ENCODE measurements around the gene RNF224. TPM values are rescaled to one million over a fixed set of nuclear protein-coding genes. Genes with fewer than 3 reads are reported as not detected.

RNF224 gene
- total RNA-seq, 1 experiment from 2014 or later, result 0.30 TPM

DNA sequence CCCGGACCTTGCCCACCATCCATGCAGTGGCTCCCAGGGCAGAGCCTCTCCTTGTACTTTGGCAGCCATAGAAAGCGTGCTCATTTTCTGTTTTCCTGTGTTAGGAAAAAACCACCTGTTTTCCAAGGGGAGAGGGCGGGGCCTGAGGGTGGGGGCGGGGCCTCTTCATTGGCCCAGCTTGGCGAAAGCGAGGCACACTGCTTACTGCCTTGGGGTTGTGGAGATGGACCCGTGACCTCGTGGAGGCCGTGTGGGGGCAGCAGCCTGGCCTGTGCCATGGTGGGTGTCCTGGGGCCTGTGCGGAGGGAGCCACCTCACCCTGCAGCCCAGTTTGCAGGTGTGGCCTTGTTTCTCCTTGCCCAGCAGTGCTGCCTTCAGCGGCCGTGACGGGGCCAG, 45.8 kb downstream of the RNF224 start:
- intact Hi-C loops (cut with micrococcal nuclease), result no loop called here
- Histone ChIP-seq H4K20me1 (ENCODE audit: insufficient read depth) (no peaks in the 10 kb centered on the region), H3K4me3 (replicated peaks in 1 of 2; ENCODE audit: low read depth in 1 of 2, low read length in 2 of 2) (no peak overlapping the region), H3K79me2 (ENCODE audit: insufficient read depth, low read length) (peaks cover 5% of the 10 kb centered on the region), H2AFZ (ENCODE audit: low read depth, low read length, poor library complexity, severe bottlenecking) (no peak overlapping the region), H3K9ac (ENCODE audit: low read length) (no peak overlapping the region), H3K9me2 (ENCODE audit: insufficient read depth) (no peaks in the 10 kb centered on the region), H3K9me3 (ENCODE audit: control insufficient read depth in 1 of 2, insufficient read depth in 1 of 2, low read depth in 1 of 2, low read length in 2 of 2) (no peaks in the 10 kb centered on the region), H3K36me3 (ENCODE audit: control insufficient read depth in 1 of 2, insufficient read depth in 2 of 2, low read length in 2 of 2) (peaks cover 8 to 20% of the 10 kb centered on the region in 2 experiments; a peak in 3 of 4 replicates), H3K4me1 (ENCODE audit: control insufficient read depth in 1 of 2, insufficient read depth in 2 of 2, low read length in 2 of 2) (peaks cover 31 to 38% of the 10 kb centered on the region in 2 experiments), H3K4me2 (ENCODE audit: low read length) (no peak overlapping the region), H3K27ac (ENCODE audit: low read depth, low read length) (no peak overlapping the region; the same call in 1 of the 2 replicates), H3K27me3 (ENCODE audit: insufficient read depth, low read length) (no peaks in the 10 kb centered on the region)
- DNase-seq (ENCODE audit: low read depth, low spot score) (no peak), ATAC-seq (no peak)
- ChIA-PET CTCF (interaction anchor here (1.2 kb wide), 1 partner anchor 14 kb away, joined by 3 read pairs; no protein-coding TSS in a partner anchor), POLR2A (interaction anchor here (0.7 kb wide), 1 partner anchor 206 kb away, joined by 4 read pairs; no protein-coding TSS in a partner anchor), RAD21 (ENCODE audit: low non-redundant PET in 1 of 2, low total read pairs in 2 of 2, uncharacterized antibody in 2 of 2, unreplicated experiment in 2 of 2) (no interaction called here)
- no peak for TF ChIP-seq POLR2AphosphoS5 (IDR thresholded peaks at IDR 0.05; ENCODE audit: low read depth, low read length)
- TF ChIP-seq, protein P1, sequence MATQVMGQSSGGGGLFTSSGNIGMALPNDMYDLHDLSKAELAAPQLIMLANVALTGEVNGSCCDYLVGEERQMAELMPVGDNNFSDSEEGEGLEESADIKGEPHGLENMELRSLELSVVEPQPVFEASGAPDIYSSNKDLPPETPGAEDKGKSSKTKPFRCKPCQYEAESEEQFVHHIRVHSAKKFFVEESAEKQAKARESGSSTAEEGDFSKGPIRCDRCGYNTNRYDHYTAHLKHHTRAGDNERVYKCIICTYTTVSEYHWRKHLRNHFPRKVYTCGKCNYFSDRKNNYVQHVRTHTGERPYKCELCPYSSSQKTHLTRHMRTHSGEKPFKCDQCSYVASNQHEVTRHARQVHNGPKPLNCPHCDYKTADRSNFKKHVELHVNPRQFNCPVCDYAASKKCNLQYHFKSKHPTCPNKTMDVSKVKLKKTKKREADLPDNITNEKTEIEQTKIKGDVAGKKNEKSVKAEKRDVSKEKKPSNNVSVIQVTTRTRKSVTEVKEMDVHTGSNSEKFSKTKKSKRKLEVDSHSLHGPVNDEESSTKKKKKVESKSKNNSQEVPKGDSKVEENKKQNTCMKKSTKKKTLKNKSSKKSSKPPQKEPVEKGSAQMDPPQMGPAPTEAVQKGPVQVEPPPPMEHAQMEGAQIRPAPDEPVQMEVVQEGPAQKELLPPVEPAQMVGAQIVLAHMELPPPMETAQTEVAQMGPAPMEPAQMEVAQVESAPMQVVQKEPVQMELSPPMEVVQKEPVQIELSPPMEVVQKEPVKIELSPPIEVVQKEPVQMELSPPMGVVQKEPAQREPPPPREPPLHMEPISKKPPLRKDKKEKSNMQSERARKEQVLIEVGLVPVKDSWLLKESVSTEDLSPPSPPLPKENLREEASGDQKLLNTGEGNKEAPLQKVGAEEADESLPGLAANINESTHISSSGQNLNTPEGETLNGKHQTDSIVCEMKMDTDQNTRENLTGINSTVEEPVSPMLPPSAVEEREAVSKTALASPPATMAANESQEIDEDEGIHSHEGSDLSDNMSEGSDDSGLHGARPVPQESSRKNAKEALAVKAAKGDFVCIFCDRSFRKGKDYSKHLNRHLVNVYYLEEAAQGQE (IDR thresholded peaks at IDR 0.05; ENCODE audit: low read depth), result no peak
- TF ChIP-seq EZH2 (IDR thresholded peaks at IDR 0.05), result no peak
- TF ChIP-seq, protein P2, sequence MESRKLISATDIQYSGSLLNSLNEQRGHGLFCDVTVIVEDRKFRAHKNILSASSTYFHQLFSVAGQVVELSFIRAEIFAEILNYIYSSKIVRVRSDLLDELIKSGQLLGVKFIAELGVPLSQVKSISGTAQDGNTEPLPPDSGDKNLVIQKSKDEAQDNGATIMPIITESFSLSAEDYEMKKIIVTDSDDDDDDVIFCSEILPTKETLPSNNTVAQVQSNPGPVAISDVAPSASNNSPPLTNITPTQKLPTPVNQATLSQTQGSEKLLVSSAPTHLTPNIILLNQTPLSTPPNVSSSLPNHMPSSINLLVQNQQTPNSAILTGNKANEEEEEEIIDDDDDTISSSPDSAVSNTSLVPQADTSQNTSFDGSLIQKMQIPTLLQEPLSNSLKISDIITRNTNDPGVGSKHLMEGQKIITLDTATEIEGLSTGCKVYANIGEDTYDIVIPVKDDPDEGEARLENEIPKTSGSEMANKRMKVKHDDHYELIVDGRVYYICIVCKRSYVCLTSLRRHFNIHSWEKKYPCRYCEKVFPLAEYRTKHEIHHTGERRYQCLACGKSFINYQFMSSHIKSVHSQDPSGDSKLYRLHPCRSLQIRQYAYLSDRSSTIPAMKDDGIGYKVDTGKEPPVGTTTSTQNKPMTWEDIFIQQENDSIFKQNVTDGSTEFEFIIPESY (IDR thresholded peaks at IDR 0.05; ENCODE audit: extremely low read depth, insufficient replicate concordance, low read length), result no peak
- TF ChIP-seq MAX (IDR thresholded peaks at IDR 0.05), result no peak
- TF ChIP-seq RAD21 (IDR thresholded peaks at IDR 0.05; ENCODE audit: low read depth), result no peak
- no peak for TF ChIP-seq SIN3A (IDR thresholded peaks at IDR 0.05; ENCODE audit: low read depth)
- no peak for TF ChIP-seq ZNF274 (IDR thresholded peaks at IDR 0.05; ENCODE audit: low read depth, low read length)
- TF ChIP-seq TCF7L2 (IDR thresholded peaks at IDR 0.05; ENCODE audit: borderline replicate concordance, extremely low read depth, insufficient read depth, insufficient read length), result no peak
- TF ChIP-seq SRF (IDR thresholded peaks at IDR 0.05; ENCODE audit: low read depth), result no peak
- TF ChIP-seq, protein P3, sequence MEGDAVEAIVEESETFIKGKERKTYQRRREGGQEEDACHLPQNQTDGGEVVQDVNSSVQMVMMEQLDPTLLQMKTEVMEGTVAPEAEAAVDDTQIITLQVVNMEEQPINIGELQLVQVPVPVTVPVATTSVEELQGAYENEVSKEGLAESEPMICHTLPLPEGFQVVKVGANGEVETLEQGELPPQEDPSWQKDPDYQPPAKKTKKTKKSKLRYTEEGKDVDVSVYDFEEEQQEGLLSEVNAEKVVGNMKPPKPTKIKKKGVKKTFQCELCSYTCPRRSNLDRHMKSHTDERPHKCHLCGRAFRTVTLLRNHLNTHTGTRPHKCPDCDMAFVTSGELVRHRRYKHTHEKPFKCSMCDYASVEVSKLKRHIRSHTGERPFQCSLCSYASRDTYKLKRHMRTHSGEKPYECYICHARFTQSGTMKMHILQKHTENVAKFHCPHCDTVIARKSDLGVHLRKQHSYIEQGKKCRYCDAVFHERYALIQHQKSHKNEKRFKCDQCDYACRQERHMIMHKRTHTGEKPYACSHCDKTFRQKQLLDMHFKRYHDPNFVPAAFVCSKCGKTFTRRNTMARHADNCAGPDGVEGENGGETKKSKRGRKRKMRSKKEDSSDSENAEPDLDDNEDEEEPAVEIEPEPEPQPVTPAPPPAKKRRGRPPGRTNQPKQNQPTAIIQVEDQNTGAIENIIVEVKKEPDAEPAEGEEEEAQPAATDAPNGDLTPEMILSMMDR (IDR thresholded peaks at IDR 0.05 in 2 of 3, conservative IDR thresholded peaks at IDR 0.05 in 1 of 3; ENCODE audit: borderline replicate concordance in 1 of 3, insufficient read depth in 1 of 3, low read depth in 2 of 3, low read length in 2 of 3), result no peak
- TF ChIP-seq CBX3 (IDR thresholded peaks at IDR 0.05; ENCODE audit: low read depth), result no peak
- TF ChIP-seq FOSL1 (IDR thresholded peaks at IDR 0.05; ENCODE audit: low read depth), result no peak
- TF ChIP-seq CEBPB (IDR thresholded peaks at IDR 0.05; ENCODE audit: low read depth), result no peak
- no TSS peak for BruUV-seq (replicated peaks)

All from HCT116 (cell line).